CD4-positive, alpha-beta T cell treated with Interleukin-4 for 4 hours (primary cell): ENCODE data around the gene NECAP2.
"Not testable (repeated sequence)": the region's sequence is repeated elsewhere in the genome, so short reads cannot be mapped to it uniquely, and the experiment has no call there.

ENCODE experiments used
- DNase-seq: peaks from one replicate; pipeline ENCODE4 v3.0.0-alpha.2; 2020

Gene NECAP2

DNA sequence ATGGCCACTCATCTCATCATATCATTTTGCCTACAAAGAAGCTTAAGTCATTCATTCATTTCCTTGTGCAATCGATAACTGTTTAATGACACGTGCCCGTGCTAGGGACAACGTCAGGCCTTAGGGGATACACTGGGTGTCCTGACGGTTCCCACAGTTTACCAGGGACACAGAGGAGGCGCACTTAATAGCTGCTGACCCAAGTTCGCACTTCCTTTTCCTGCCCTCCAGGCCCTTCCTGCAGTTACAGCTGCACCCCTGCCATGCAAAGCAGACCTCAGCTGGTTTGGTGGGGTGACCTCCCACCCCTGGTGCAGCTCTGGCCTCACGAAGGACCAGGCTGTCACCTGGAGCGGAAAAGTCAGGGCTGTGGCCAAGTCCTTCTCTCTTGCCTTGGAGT, 7.5 kb upstream of the NECAP2 start:
- no peak for DNase-seq

DNA sequence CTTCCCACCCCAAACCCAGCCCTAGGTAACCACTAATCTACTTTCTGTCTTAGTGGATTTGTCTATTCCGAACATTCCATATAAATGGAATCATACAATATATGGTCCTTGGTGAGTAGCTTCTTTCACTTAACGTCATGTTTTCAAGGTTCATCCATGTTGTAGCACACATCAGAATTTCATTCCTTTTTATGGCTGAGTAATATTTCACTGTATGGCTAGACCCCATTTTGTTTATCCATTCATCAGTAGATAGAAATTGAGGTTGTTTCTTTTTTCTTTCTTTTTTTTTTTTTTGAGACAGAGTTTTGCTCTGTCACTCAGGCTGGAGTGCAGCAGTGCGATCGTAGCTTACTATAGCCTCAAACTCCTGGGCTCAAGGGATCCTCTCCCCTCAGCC, 6.5 kb upstream of the NECAP2 start:
- DNase-seq, result no peak

DNA sequence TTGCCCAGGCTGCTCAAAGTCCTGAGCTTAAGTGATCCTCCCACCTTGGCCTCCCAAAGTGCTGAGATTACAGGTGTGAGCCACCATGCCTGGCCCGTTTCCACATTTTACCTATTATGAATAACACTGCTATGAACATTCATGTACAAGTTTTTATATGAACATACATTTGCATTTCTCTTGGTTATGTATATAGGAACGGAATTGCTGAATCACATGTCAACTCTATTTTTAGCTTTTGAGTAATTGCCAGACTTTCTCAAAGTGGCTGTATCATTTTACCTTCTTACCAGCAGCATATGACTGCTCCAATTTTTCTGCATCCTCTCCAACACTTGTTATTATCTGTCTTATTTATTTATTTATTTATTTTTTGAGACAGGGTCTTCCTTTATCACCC, 6.0 kb upstream of the NECAP2 start:
- no peak for DNase-seq

DNA sequence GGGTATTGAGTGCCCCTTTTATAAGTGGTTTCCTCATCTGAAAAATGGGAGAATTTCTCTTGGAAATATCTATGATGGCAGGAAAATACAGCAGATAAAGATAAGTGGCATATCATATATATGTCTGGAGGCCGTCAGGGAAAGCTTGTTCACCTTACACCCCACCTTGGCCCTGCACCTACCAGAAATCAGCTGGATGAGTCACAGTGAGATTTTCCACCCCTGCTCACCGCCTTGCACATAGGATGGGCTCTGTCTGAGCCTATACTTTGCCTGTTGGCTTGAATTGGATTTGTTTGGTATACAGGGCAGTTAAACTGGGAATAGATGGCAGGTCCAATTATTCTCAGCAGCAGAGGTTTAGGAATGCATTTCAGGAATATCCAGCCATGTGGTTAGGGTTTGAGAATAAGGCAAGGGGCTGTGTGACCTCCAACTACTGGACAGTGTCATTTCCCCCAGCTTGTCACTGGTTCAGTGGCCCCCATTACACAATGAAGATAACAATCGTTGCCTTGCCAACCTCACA, 3.5 kb upstream of the NECAP2 start, which contains the start of gene SPATA21:
Gene SPATA21, minus strand, starts transcription at position 479 of the 529 bp plus-strand sequence. CDS start 6,053 bp downstream, outside the sequence.
- DNase-seq, result no peak

DNA sequence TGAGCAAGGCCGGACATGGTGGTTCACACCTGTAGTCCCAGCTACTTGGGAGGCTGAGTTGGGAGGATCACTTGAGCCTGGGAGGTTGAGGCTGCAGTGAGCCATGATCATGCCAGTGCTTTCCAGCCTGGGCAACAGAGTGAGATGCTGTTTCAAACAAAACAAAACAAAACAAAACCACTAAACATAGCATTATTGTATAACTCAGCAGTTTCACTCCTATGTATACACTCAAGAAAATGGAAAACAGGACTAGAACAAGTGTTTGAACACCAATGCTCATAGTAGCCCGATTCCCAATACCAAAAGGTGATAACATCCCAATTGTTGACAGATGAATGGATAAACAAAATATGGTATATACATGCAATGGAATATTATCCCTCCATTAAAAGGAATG, 2.0 kb upstream of the NECAP2 start:
- no peak for DNase-seq

DNA sequence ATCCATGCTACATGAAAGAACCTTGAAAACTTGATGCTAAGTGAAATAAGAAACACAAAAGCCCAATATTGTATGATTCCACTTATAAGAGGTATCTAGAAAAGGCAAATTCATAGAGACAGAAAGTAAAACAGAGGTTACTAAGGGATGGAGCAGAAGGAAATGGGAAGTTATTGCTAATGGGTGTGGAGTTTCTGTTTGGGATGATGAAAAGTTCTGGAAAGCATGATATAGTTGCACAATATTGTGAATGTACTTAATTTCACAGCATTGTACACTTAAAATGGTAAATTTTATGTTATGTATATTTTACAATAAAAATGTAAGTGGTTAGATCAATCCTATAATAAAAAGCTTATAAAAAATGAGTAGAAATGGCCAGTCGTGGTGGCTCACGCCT, 1.6 kb upstream of the NECAP2 start:
- DNase-seq, result no peak

DNA sequence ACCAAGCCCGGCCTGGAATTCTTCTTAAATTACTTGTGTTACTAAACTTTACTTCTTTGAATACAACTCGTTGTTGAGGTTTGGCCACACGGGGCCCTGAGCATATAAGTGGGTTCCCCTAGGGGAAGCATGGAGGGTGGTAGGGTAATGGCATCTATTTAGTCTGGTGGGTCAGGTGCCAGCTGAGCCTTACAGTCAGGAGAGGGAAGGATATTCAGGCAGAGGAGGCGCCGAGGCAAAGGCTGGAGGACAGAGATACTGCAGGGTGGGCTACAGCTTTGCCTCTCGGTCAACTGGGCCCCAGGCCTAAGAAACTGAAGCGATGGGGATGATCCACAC, 424 bp upstream of the NECAP2 start:
- no peak for DNase-seq

DNA sequence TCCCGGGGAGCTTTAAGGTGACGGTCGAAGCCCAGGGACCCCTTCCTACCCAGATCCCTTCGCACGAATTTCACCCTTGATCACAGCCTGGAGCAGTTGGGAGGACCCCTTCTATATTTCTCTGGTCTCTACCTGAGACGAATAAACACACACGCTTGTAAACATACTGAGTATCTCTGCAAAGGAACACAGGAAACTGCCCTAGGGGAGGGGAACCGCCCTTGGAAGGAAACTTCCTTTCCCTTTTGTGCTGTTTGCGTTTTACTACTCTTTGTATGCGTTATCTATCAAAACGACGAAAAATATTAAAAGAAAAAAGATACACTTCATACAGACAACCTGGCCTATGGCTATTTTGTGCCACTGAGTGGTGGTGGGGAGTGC, 750 bp downstream of the NECAP2 start:
- DNase-seq, result no peak

DNA sequence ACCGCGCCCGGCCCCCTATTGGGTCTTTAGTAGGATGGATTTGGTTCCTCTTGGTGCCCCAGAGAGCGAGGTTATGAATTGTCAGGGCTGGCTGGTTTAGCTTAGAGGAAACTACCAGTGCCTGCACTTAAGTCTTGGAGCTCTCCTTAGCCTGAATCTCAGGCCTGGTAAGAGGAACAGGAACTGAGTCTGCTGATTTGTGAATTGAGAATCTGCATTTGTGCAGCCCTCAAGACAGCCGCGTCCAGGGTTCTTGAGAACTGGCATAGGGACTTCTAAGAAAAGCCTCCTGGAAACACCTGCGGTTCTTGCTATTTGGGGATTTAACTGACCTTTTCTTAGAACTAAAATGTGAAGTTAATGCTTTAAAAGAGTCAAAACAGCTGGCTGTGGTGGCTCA, 1.7 kb downstream of the NECAP2 start:
- peak; percentile 5 for DNase-seq

DNA sequence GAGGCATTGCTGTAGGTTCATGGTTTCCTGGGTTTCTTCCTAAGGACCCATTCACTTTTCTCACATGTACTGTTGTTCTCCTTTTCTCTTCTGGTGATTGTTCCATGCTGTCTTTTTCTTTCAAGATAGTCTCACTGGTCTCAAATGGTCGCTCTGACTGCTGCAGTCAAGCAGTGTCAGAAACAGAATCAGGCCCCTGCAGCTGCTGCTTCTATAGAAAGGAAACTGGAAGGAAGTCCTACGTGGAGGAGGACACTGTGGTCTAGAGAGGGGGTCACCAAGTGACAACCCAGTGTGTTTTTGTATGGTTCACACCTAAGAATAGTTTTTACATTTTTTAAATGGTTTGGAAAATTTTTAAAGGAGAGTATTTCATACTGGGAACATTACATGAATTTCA, 2.4 kb downstream of the NECAP2 start:
- no peak for DNase-seq

DNA sequence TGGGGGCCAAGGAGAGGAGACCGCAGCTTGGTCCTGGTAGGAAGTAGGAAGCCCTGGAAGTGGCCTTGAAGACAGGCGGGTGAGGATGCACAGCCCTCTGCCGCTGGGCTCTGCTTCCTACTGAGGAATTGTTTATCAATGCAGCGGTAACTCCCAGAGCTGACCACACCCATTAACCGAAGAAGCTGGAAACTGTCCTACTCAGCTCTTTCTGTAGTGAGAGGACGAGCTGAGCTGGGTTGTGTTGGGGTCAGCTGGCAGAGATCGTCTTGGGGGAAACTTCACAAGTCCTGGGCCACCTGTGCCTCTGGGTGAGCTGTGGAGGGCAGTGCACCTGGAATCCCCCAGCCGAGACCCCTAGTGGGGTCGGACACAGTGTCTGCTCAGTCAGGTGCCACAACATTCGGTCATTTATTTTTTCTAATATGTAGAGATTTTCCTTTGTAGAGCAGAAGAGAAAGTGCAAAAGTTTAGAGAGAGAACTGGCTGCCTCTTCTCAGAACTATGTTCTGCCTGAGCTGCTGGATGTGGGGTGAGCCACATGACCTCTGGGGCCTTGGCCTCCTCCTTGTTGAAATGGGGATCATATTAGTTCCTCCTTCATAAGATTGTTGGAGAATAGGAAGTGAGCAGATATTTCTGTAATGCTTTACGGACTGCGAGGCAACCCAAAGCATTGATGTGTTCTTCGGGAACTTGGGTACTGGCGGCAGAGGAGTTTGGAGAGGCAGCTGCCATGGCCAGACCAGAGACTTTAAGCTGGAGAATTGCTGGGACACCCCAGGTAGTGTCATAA, 3.6 kb downstream of the NECAP2 start:
- no peak for DNase-seq

DNA sequence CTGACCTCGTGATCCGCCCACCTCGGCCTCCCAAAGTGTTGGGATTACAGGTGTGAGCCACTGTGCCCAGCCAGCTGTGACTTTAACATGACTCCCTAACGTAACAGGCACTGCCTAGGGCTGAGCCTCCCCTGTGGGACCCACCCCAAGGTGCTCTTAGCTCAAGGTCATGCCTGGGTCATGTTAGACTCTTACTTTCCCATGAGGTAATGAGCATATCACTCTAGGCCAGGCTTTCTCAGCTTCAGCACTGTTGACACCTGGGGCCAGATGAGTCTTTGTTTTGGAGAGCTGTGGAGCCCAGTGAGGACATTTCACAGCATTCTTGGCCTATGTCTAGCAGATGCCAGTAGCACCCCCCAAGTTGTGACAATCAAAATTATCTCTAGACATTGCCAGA, 4.5 kb downstream of the NECAP2 start:
- DNase-seq, result no peak

DNA sequence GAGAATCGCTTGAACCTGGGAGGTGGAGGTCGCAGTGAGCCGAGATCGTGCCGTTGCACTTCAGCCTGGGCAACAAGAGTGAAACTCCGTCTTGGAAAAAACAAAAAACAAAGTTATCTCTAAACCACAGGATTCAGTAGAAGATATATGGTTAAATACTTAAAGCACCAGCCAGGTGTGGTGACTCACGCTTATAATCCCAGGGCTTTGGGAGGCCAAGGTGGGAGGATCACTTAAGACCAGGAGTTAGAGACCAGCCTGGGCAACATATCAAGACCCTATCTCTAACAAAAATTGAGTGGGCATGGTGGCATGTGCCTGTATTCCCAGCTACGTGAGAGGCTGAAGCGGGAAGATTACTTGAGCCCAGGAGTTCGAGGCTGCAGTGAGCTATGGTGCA, 5.6 kb downstream of the NECAP2 start:
- no peak for DNase-seq

DNA sequence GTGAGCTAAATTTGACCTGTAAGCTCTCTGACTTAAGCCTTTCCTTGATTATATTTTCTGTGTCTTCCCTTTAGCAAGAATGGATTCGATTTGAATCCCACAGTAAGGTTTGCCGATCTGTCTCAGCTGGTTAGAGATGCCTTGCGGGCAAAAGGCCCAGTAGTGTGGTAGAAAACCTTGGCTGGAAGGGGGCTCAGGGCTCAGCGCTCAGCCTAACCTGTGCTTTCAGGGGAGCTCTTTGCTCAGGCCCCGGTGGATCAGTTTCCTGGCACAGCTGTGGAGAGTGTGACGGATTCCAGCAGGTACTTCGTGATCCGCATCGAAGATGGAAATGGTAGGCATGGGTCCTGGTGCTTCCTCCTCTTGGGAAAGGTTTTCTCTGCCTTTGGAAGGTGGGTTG, 7.1 kb downstream of the NECAP2 start:
- no peak for DNase-seq

DNA sequence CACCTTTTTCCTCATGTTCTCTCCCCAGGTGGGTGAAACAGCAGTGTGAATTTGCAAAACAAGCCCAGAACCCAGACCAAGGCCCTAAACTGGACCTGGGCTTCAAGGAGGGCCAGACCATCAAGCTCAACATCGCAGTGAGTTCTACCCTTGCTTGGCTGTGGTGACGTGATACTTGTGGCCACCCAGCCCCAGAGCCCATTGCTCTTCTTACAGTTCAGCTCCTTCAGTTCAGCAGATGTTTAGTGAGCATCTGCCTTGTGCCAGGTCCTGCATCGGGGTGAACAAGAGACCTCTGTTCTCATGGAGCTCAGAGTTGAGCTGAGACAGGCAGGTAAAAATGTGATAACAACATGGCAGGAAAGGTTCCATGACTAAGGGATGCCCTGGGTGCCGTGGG, 8.5 kb downstream of the NECAP2 start:
- no peak for DNase-seq

DNA sequence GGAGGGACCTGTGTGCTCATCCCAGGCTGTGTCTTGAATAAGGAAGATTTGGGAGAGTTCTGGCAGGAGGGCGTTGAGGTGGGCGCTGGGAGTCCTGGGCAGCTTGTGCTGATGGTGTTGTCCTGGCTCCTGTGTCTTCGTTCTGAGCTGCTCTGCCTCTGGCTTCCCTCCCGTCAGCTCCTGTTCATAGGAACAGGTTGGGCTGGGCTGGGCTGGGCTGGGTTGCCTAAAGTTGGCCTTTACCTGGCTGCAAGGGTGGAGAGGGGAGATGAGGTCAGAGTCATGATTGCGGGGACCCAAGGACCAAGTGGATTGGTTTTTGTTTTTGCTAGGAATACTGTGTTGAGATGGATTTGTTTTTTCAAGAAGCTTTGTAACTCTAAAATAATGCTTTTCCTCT, 9.1 kb downstream of the NECAP2 start:
- DNase-seq, result no peak

DNA sequence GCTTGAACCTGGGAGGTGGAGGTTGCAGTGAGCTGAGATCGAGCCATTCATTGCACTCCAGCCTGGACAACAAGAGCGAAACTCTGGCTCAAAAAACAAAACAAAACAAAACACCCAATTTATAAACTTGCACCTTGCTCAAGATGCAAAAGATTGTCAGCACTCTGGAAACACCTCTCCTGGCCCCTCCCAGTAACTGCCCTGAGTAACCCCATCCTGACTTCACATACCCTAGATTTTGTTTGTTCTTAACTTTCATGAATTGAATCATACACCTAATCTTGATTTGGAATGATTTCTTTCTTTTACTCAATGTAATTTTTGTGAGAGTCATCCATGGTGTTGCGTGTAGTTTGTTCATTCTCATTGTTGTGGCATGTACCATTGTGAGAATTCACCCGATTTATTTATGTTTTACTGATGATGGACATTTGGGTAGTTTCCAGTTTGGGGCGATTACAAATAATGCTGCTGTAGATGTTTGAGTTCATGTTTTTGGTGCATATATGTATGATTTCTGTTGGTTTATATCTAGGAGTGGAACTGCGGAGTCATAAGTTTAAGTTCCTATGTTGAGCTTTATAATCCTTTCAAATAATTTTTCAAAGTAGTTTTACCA, 10.4 kb downstream of the NECAP2 start:
- no peak for DNase-seq

DNA sequence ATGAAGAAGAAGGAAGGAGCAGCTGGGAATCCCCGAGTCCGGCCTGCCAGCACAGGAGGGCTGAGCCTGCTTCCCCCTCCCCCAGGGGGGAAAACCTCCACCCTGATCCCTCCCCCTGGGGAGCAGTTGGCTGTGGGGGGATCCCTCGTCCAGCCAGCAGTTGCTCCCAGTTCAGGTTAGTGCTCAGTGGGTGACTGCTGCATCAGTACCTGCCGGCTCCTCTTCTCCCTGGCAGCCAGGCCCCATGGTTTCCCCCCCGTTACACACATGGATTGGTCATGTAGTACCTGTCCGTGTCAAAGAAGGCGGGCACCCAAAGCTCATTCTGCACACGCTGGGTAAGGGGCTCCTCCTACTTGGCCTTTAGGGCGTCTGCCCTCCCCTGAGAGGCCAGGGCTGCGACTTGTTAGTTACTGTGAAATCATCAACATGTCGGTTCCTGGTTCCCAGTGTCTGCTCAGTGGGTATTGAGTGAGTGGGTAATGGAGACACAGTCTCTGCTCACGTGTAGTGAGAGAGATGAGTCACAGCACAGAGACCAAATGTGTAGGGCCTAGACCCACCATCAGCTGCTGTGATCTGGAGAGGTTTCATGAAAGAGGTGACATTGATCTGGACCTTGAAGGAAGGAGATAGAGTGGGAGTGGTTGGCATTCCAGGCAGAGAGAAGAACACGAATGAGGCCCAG, 11.5 kb downstream of the NECAP2 start:
- DNase-seq, result no peak

DNA sequence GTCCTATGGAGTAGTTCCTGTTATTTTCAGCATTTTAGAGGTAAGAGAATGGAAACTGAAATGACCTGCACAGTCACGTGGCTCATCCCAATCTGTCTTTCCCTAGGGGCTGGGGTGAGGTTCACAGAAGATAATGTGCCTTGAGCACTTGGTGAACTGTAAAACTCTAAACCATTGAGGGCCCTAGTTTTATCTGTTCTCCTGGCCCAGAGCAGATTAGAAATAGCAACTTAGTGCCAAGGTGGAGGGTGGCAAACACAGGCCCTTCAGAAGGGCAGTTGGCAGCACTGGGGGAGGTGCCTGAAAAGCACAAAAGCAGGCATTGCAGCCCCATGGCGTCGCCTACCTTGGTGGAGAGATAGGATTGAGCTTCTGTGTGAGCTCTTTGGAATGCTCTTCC, 14.4 kb downstream of the NECAP2 start:
- DNase-seq, result not testable (repeated sequence)

DNA sequence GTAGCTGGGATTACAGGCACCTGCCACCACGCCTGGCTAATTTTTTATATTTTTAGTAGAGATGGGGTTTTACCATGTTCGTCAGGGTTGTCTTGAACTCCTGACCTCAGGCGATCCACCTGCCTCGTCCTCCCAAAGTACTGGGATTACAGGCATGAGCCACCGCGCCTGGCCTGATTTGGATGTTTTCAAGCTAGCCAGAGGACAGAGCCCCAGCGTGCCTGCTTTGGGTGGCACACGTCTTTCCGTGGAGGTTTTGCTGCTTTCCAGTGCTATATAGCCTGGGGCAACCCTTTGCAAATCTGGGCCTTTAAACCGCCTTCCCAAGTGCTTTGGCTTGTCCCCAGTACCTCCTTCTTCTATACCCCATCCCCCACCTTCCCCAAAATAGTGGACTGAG, 15.6 kb downstream of the NECAP2 start:
- not testable (repeated sequence) for DNase-seq

DNA sequence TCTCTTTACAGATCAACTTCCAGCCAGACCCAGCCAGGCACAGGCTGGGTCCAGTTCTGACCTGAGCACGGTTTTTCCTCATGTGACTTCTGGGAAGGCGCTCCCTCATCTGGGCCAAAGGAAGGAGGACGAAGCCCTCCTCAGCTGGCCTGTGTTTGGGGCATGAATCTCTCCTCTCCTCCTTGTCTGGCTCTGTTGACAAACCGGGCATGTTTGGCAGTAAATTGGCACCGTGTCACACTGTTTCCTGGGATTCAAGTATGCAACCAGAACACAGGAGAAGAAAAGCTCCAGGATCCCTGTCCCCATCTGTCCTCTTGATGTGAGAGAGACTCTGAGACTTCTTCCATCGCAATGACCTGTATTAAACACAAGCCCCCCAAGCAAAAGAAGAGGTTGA, 18.3 kb downstream of the NECAP2 start:
- no peak for DNase-seq

DNA sequence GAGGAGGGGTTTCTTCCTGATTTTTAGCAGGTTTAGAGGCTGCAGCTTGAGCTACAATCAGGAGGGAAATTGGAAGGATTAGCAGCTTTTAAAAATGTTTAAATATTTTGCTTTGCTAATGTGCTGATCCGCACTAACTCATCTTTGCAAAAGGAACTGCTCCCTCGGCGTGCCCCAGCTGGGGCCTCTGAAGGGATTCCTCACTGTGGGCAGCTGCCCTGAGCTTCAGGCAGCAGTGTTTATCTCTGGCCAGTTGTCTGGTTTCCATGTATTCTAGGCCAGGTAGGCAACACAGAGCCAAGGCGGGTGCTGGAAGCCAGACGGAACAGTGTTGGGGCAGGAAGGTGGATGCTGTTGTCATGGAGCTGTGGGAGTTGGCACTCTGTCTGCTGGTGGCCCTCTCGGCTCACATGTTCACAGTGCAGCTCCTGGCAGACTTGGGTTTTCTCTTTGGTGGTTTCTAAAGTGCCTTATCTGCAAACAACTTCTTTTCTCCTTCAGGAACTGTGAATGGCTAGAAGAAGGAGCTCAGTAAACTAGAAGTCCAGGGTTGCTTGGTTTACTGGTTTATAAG, 18.9 kb downstream of the NECAP2 start:
- DNase-seq, result no peak

DNA sequence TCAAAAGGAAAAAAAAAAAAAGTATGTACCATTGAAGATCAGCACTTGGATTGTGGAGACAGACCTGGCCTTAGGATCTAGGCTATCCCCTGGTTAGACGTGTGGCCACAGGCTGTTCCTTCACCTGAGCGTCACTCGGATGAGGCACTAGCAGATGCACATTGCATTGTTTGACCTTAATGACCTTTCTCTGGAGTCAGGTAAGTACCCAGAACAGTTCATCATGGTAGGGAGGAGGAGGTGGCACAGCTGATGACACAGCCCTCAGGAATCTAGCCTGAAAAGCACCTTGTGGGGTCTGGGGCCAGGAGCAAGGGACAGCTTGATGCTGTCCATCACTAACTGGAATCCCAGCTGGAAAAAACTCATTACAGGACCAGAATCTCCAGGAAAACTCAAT, 21.2 kb downstream of the NECAP2 start:
- no peak for DNase-seq
